HG02852 (cell line): ENCODE measurements around the gene ASF1A.

ENCODE experiments used
- ATAC-seq: cut with Tn5 transposase; IDR thresholded peaks from one replicate; pipeline ENCODE4 v1.9.1; 2021; ENCODE audit warnings: mild to moderate bottlenecking, moderate library complexity; ENCODE audit not compliant: unreplicated experiment

The ASF1A gene

DNA sequence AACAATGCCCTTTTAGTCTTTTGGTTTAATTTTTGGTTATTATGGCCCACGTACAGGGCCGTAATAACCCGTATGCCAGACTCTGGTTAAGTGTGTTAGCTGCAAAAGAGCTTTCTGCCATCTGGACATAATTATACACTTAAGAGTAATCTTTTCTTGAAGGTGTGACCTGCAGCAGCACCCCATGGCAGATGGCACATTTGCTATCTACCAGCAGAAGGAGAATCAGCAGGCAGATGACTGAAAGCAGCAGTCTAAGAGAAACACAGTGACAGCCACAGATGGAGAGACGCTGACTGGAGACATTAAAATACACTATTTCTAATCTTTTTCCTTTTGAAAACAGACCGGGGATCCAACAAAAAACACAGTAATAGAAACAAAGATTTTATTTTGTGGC, 18.7 kb downstream of the ASF1A start:
- no peak for ATAC-seq

DNA sequence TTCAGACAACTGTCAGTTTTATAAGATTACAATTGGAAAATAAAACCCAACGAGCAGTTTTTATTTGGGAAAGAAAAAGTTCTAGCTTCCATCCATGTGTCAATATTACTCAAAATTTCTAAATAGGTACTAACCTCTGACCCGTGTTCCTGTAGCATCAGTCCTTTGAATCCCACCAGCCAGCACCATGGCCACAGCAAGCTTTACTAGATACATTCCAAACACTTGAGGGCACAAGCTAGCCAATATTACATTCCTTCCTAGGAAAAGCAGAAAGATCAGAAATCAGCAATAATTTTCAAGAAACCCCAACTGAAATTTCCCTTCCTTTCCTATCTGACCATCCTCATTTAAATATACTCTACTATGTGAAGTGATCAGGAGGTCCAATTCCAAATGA, 19.2 kb downstream of the ASF1A start:
- ATAC-seq = no peak

DNA sequence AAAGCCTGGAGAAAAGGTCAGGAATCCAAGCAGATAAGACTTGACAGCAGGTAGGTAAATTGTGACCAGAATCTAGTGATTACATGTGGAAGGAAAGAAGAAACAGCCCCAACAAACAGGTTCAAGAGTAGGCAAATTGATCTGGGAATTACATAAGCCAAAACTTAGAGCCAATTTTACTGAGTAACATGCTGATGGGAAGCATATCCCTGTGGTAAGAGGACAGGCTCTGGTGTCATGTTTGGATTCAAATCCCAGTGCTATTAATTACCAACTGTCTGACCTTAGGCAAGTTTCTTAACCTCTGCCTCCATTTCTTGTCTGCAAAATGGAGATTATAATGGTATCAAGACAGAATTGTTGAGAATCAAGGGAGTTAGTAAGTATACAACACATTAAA, 20.6 kb downstream of the ASF1A start:
- ATAC-seq = no peak

DNA sequence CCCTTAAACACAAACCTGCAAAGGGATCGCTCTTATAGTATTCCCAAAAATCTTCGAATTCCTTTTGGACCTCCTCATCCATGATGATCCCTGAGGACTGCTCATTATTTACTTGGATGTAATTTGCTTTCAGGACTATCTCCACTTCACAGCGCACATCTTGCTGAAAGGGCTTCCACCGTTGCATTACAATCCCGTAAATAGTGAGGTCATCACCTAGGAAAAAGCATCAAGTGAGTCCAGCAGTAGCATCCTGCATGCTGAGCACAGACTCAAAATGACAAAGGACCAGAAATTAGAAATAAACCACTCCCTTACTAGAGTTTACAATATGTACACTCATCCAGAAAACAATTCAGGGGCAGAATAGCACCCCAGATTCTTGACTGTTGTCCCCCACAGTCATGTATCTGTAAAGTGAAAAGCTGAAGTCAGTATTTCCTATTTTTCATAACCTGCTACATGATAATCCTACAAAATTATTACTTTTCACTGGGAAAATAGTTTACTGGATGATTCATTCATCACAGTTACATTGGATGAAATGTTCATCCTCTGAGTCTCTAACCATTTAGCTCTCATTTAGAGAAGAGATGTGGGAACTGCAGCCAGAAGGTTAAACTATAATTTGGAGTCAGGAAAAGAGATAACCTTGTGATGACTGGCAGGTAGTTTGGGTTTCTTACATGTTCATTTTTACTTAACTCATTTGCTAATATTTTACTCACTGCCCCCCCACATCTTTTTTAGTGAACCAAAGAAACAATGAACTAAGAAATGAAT, 23.8 kb downstream of the ASF1A start:
- no peak for ATAC-seq

DNA sequence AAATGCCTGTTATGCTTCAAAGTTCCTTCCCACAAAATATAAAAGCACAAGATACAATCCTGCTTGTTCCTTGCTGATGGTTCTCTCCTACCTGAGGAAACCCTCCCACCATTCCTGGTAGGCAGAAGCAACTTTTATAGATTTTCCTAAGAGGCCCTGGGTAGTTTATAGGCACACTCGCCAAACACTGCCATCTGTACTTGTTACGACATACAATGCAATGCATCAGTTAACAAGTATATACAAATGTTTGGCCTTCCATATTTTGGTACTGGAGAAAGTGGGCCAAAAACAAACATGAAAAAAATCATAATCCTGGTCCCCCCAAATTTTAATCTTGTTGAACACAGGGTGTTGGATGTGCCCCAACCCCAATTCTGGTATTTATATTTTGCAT, 24.4 kb downstream of the ASF1A start:
- ATAC-seq = no peak

DNA sequence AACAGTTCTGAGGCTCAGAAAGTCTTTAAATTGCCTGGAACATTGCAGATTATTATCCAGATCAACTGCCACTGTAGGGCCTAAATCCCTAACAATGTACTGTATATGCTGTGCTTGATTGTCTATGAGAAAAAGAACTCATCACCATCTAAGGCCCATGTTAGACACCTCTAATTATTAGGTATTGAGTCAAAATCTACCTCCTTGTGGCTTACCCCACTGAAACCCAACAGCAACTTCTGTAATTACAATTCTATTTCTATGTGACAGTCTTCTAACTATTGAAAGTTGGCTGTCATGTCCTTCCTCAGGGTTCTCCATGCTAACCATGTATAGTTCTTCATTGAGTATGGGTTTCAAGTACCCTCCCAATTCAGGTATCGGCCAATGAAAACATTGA, 27.1 kb downstream of the ASF1A start:
- ATAC-seq = no peak

- ATAC-seq = no peak
Observed at GRCh38 chr6:118923035-118923434, 29.1 kb downstream of the ASF1A start.

DNA sequence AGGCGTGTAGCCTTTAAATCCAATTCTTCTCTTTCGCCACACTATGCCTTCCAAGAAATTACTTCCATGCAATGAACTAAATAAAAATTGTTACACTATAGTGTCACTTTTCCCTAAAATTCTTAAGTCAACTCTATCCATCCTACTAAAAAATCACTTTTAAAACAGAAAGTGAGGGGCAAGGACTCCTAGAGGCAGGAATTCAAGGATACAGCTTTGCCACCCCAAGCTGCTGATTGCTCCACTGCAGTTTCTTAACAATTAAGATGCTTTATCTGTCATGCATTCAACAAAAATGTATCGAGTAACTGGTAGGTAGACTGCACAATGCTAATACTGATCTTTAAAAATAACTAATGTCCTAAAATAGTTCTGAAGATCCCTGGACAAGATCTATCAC, 36.7 kb downstream of the ASF1A start:
- ATAC-seq = no peak

DNA sequence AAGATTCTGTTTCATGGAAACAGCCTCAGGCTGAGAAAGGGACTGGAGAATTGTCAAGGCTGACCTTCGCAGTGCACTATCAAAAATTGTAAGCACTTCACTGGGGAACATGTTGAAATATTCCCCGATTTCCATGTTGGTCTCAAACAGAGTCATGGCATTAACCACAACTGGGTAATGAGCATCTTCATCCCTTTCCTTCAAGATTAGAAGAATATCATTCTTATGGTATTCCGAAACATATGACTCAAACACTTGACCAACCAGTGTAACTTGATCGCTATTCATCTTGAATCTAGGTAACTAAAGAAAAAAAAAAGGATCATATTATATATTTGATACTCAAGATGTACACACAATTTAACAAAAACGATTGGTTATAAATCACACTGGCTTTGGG, 37.5 kb downstream of the ASF1A start:
- no peak for ATAC-seq

GRCh38 chr6:118932421-118932820, 38.5 kb downstream of the ASF1A start:
- no peak for ATAC-seq

DNA sequence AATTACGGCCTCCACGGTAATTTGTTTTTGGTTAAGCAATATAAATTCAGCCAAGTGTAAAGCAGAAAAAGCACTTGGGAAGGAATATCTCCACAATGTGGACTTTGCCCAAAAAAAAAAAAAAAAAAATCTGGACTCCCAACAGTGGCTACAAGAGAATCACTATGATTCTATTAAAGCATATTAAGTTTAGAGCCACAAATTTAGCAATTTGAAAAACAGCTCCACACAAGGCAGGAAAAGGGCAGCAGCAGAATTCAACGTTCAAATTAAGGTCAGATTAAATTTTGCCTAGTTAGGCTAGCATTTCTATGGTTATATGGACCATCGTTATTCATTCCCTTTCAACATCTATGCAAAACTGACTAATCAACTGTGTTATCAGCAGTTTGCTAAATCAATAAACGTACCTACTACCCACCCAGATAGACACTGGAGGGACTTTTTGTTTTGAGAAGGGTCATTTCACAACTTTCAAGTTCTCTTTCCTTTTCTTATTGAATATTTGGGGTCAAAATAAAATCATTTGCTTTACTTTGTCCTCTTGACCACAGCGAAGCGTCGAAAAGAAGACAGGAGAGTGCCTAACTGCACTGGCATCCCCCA, 40.0 kb downstream of the ASF1A start:
- peak; percentile 0 for ATAC-seq

DNA sequence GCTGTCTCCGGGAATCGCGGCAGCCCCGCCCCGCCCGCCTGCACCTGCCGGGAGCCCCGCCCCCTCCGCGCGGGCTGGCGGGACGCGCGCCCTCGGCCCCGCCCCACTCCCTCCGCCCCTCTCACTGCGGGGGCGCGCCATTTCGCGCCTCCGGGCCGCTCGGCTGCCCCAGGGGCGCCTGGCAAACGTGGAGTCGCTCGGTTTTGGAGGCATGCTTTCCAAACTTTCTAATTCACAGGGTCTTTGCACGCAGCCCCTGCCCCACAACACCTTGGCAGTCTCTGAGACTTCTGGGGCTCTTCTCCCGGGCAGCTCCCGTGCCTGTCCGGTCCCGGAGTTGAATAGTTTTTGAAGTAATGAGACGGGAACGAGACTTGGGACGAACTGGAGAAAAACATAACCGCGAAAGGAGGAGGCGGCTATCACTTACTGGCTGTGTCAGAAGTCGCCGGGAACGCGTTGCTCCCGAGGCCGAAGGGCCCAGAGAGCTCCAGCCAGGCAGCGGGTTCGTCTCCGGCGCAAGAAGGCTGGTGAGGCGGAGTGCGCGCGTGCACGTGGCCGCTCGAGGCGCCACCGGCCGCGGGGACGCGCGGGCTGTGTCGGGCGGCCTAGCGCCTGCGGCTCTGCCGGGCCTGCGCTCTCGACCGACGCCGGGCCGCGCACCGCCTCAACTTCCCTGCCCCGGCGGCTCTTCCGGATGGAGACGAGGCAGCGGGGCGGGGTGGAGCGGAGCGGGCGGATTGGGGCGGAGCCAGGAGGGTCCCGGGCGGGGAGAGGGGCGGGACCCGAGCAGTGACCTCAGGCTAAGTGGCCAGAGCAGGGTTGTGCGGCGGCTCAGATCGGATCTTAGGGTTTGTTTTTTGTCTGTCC, 40.7 kb downstream of the ASF1A start, which contains the start of gene MCM9:
Gene MCM9, minus strand, starts transcription at position 699 of the 870 bp plus-strand sequence. CDS start 3,436 bp downstream, outside the sequence.
- ATAC-seq = peak; percentile 95

DNA sequence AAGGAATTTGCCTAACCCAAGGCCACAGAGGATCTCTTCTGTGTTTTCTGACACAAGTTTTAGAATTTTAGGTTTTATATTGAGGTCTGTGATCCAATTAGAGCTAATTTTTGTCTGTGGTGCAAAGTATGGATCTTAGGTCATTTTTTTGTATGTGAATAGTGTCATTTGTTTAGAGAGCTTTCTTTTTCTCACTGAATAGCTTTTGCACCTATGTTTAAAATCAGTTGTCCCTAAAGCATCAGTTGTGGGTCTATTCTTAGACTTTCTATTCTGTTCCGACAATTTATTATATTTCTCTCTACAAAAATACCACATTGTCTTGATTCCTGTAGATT, 41.3 kb downstream of the ASF1A start:
- peak; percentile 5 for ATAC-seq

DNA sequence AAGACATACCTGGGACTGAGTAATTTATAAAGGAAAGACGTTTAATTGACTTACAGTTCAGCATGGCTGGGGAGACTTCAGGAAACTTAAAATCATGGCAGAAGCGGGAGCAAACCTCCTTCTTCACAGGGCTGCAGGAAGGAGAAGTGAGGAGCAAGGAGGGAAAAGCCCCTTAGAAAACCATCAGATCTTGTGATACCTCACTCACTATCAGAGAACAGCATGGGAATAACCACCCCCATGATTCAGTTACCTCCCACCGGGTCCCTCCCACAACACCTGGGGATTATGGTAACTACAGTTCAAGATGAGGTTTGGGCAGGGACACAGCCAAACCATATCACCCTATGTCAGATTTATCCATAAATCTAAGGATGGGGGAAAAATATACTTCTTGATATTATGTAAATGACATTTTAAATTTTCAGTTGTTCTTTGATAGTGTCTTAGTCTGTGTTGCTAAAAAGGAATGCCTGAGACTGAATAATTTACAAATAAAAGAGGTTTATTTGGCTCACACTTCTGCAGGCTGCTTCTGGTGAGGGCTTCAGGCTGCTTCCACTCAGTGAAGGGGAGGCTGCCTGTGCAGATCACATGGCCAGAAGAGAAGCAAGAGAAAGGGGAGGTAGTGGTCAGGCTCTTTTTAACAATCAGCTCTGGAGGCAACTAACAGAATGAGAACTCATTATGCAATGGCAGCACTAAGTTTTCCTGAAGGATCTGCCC, 42.2 kb downstream of the ASF1A start:
- no peak for ATAC-seq

DNA sequence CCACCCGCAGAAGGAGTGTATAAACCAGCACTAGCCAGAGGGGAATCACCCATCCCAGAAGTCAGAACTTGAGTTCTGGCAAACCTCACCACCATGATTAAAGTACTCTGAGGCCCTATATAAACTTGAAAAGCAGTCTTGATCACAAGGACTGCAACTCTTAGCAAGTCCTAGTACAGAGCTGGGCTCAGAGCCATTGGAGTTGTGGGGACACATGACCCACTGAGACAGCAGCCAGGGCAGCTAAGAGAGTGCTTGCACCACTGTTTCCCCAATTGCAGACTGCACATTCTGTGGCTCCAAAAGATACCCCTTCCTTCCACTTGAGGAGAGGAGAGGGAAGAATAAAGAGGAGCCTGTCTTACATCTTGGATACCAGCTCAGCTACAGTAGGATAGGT, 45.7 kb downstream of the ASF1A start:
- no peak for ATAC-seq

GRCh38 chr6:118940770-118941169, 46.8 kb downstream of the ASF1A start:
- ATAC-seq = no peak

- ATAC-seq = no peak
Observed at GRCh38 chr6:118945217-118945616, 51.3 kb downstream of the ASF1A start.

DNA sequence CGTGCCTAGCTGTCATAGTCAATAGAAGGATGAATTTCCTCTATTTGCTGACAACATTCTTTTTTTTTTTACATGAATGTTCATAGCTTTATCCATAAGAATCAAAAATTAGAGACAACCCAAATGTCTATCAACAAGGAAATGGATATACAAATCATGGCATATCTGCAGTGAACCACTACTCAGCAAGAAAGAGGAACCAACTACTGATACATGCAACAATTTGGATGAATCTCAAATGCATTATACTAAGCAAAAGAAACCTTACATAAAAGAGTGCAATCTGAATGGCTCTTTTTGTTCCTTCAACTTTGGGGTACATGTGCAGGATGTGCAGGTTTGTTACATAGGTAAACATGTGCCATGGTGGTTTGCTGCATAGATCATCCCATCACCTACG, 58.7 kb downstream of the ASF1A start:
- ATAC-seq = no peak

GRCh38 chr6:118953391-118953790, 59.4 kb downstream of the ASF1A start:
- ATAC-seq = no peak
